Gastroesophageal sphincter (tissue), 4 donors: ENCODE measurements around the gene EFNA1. TPM values are rescaled to one million over a fixed set of nuclear protein-coding genes. Genes with fewer than 3 reads are reported as not detected.

ENCODE experiments used
- ATAC-seq: fragments of 150-250 bp; one replicate; pipeline ENCODE4 v1.9.1; 2016; ENCODE audit warnings: mild to moderate bottlenecking, moderate library complexity
- H3K27ac ChIP-seq, 4 donors: fragments of 200-600 bp; sonication (generic) in 3 of 4; 1 replicate in 3 of 4; 2 replicates in 1 of 4; pipeline ENCODE4 v1.5.1; 2016 to 2019
- H3K27me3 ChIP-seq: fragments of 200-600 bp; sonication (generic); one replicate; pipeline ENCODE4 v1.5.1; 2019
- H3K36me3 ChIP-seq, 2 donors: fragments of 200-600 bp; sonication (generic); one replicate each; pipeline ENCODE4 v1.5.1; 2019; ENCODE audit warnings: control low read depth in 1 of 2
- H3K4me1 ChIP-seq, 3 donors: fragments of 200-600 bp; sonication (generic); 1 replicate in 2 of 3; 2 replicates in 1 of 3; pipeline ENCODE4 v1.5.1; 2016 to 2019; ENCODE audit warnings: control low read depth in 2 of 3
- H3K4me3 ChIP-seq, 2 donors: fragments of 200-600 bp; sonication (generic); one replicate each; pipeline ENCODE4 v1.5.1; 2019; ENCODE audit warnings: mild to moderate bottlenecking in 1 of 2, moderate library complexity in 1 of 2
- H3K9me3 ChIP-seq, 3 donors: fragments of 200-600 bp; sonication (generic); one replicate each; pipeline ENCODE4 v1.5.1; 2017 to 2019; ENCODE audit warnings: control low read depth in 2 of 3
- CTCF ChIP-seq, 4 experiments: fragments of 200-600 bp in 2 of 4; fragments of 450-650 bp in 2 of 4; sonication (generic) in 1 of 4; IDR thresholded peaks; one replicate each; pipeline ENCODE4 v1.5.1; 2017 to 2019; ENCODE audit warnings: antibody characterized with exemption in 4 of 4, mild to moderate bottlenecking in 2 of 4, moderate library complexity in 2 of 4
- EP300 ChIP-seq: sonication (generic); formaldehyde crosslinking; IDR thresholded peaks from one replicate; pipeline ENCODE4 v1.6.1; 2017; ENCODE audit warnings: antibody characterized with exemption, mild to moderate bottlenecking
- POLR2A ChIP-seq, 2 donors: fragments of 450-650 bp; IDR thresholded peaks; one replicate each; pipeline ENCODE4 v1.6.1; 2017; ENCODE audit warnings: antibody characterized with exemption in 2 of 2, mild to moderate bottlenecking in 2 of 2, moderate library complexity in 1 of 2
- POLR2AphosphoS5 ChIP-seq: sonication (generic); formaldehyde crosslinking; IDR thresholded peaks from one replicate; pipeline ENCODE4 v1.6.1; 2017; ENCODE audit warnings: antibody characterized with exemption
- WGBS, 2 donors: methylation state at CpG; one replicate each; pipeline ENCODE4 v1.1.5; 2018; ENCODE audit warnings: low coverage in 1 of 2; 5-methylcytosine and 5-hydroxymethylcytosine counted together
- total RNA-seq, 4 donors: library from RNA; depleted of rRNA; stranded (reverse); fragments of >200 nt; gene quantifications; one replicate each; pipeline ENCODE4 v1.1.0, GENCODE V29; 2016

The EFNA1 gene
- total RNA-seq, 4 donors from 2014 or later = 13.1 to 25.8 (median 16.1) TPM

- TF ChIP-seq POLR2A (IDR thresholded peaks at IDR 0.05) = peak; percentile 46 to 48
- TF ChIP-seq EP300 = no peak
- peak in 3 of 4 experiments; percentile 91 to 98 (median 95) for TF ChIP-seq CTCF (IDR thresholded peaks at IDR 0.05)
- peak; percentile 75 for TF ChIP-seq POLR2AphosphoS5
- H3K9me3 ChIP-seq = no peaks in the 10 kb centered on the region
- peaks cover 28% of the 10 kb centered on the region for H3K27me3 ChIP-seq
- WGBS, 2 donors = 0 to 1% methylated on average over 9 of the region's 57 CpGs
- peak within 1 kb of the TSS; percentile 62 to 78 for H3K4me3 ChIP-seq
- ATAC-seq = peak; percentile 92
- peaks cover 0 to 56% (median 24%) of the 10 kb centered on the region in 3 donors for H3K4me1 ChIP-seq
- H3K36me3 ChIP-seq = peaks cover 0 to 27% of the 10 kb centered on the region in 2 donors
- H3K27ac ChIP-seq = peak within 1 kb of the TSS; percentile 74 to 99 (median 96)
These were observed 45.2 kb downstream of the EFNA1 start, which contains the start of gene KRTCAP2 for GRCh38 chr1:155172732-155173477. Gene KRTCAP2 (minus strand): TSS chr1:155173304. CDS start chr1:155173224, 80 bp downstream.

DNA sequence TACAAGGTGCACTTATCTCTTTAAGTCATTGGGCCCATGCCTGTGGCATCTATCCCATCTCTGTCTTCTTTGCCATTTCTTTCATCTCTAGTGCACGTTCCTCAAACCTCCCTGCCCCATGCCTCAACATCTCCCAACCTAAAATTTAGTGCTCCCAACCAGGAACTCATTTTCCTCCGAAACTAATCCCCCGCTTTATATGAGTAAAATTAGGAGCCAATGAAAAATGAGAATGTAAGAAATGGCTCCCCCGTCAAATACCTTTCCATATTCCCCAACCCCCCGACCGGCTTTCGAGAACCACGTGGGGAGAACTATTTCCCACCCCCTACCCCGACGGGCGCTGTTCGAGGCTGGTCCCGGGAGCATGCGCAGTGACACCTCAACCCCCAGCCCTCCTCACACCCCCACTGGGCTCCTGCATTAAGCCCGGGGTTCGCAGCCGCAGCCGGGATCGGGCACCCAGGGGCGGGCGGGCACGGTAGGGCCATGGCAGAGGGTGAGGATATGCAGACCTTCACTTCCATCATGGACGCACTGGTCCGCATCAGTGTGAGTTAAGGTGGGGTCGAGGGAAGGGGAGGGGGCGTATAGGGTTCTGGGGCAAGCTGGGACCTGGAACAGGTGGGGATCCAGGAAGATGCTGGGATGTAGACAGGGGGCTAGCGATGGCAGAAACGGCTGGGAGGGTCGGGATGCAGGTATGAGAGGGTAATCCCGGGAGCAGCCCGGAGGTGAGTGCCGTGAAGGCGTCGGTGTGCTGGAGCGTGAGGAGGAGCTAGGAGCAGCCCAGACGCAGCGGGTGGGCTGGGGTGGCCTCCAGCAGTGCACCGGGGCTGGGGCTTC lies 46.0 kb downstream of the EFNA1 start, which contains the start of gene TRIM46:
TRIM46 (plus strand) TSS at position 372 of the 846 bp plus-strand sequence; CDS start at position 490, 118 bp downstream.
- no peak for ATAC-seq
- no peak for TF ChIP-seq EP300
- no peaks in the 10 kb centered on the region for H3K9me3 ChIP-seq
- peak within 1 kb of the TSS; percentile 62 to 78 for H3K4me3 ChIP-seq
- H3K4me1 ChIP-seq = peaks cover 0 to 51% (median 24%) of the 10 kb centered on the region in 3 donors
- peak within 1 kb of the TSS; percentile 74 to 99 (median 96) for H3K27ac ChIP-seq
- WGBS, 2 donors = 1 to 5% methylated on average over 13 to 26 of the region's 38 CpGs
- peaks cover 28% of the 10 kb centered on the region for H3K27me3 ChIP-seq
- H3K36me3 ChIP-seq = peaks cover 0 to 24% of the 10 kb centered on the region in 2 donors

GRCh38 chr1:155174324-155175280 lies 46.9 kb downstream of the EFNA1 start:
- Histone ChIP-seq H3K27ac (peak overlapping the region in 2 of 4 donors; percentile 41 to 96), H3K36me3 (peaks cover 0 to 16% of the 10 kb centered on the region in 2 donors), H3K9me3 (no peaks in the 10 kb centered on the region), H3K4me1 (peaks cover 0 to 51% (median 24%) of the 10 kb centered on the region in 3 donors), H3K4me3 (peak overlapping the region in 1 of 2 donors; percentile 78), H3K27me3 (peaks cover 28% of the 10 kb centered on the region)
- TF ChIP-seq POLR2AphosphoS5 (no peak), CTCF (IDR thresholded peaks at IDR 0.05) (no peak), POLR2A (IDR thresholded peaks at IDR 0.05) (no peak), EP300 (no peak)
- ATAC-seq = no peak
- 11 to 14% methylated on average over 9 to 11 of the region's 35 CpGs for WGBS, 2 donors

GRCh38 chr1:155175281-155175926 lies 47.7 kb downstream of the EFNA1 start:
- Histone ChIP-seq H3K27me3 (peaks cover 28% of the 10 kb centered on the region), H3K4me1 (peaks cover 0 to 51% (median 24%) of the 10 kb centered on the region in 3 donors), H3K27ac (no peak overlapping the region), H3K9me3 (no peaks in the 10 kb centered on the region), H3K36me3 (peaks cover 0 to 13% of the 10 kb centered on the region in 2 donors), H3K4me3 (no peak overlapping the region)
- no peak for TF ChIP-seq POLR2AphosphoS5
- WGBS, 2 donors = 100% methylated on average over 1 of the region's 12 CpGs; no CpG with 5 or more reads in 1 of the 2 donors
- ATAC-seq = no peak

GRCh38 chr1:155175927-155176371 lies 48.3 kb downstream of the EFNA1 start:
- no peak for ATAC-seq
- peaks cover 0 to 47% (median 24%) of the 10 kb centered on the region in 3 donors for H3K4me1 ChIP-seq
- TF ChIP-seq CTCF (IDR thresholded peaks at IDR 0.05) = no peak
- TF ChIP-seq EP300 = no peak
- TF ChIP-seq POLR2A (IDR thresholded peaks at IDR 0.05) = no peak
- TF ChIP-seq POLR2AphosphoS5 = no peak
- H3K27me3 ChIP-seq = peaks cover 28% of the 10 kb centered on the region
- WGBS, 2 donors = no CpG with 5 or more reads among the region's 9 CpGs
- no peak overlapping the region for H3K4me3 ChIP-seq
- no peak overlapping the region for H3K27ac ChIP-seq
- no peaks in the 10 kb centered on the region for H3K9me3 ChIP-seq
- H3K36me3 ChIP-seq = peaks cover 0 to 8% of the 10 kb centered on the region in 2 donors
